Neural cell (in vitro differentiated cells): Measurements from ENCODE around the gene VAV3.

Experiments
- CTCF ChIP-seq: fragments of 450-650 bp; IDR thresholded peaks from 2 replicates; pipeline ENCODE4 v1.5.1; 2014; ENCODE audit warnings: antibody characterized with exemption, mild to moderate bottlenecking, moderate library complexity; ENCODE audit not compliant: poor library complexity, severe bottlenecking
- EP300 ChIP-seq: fragments of 450-650 bp; conservative IDR thresholded peaks from 2 replicates; pipeline ENCODE4 v1.6.1; 2014; ENCODE audit warnings: antibody characterized with exemption, mild to moderate bottlenecking, moderate library complexity; ENCODE audit not compliant: poor library complexity, severe bottlenecking
- EZH2 ChIP-seq: fragments of 200-600, 300-800 bp; shearing (Covaris generic), sonication (generic); IDR thresholded peaks from 2 replicates; pipeline ENCODE4 v1.6.1; 2014; ENCODE audit warnings: antibody characterized with exemption, low read length, borderline replicate concordance, mild to moderate bottlenecking; ENCODE audit not compliant: insufficient read depth, poor library complexity, severe bottlenecking
- POLR2AphosphoS5 ChIP-seq: IDR thresholded peaks from 2 replicates; pipeline ENCODE4 v1.6.1; 2012
- REST ChIP-seq: IDR thresholded peaks from 2 replicates; pipeline ENCODE4 v1.6.1; 2012; ENCODE audit warnings: borderline replicate concordance
- SMC3 ChIP-seq: fragments of 450-650 bp; conservative IDR thresholded peaks from 2 replicates; pipeline ENCODE4 v1.6.1; 2014; ENCODE audit warnings: antibody characterized with exemption, mild to moderate bottlenecking, moderate library complexity; ENCODE audit not compliant: poor library complexity
- TAF1 ChIP-seq: IDR thresholded peaks from 2 replicates; pipeline ENCODE4 v1.6.1; 2012; ENCODE audit warnings: low read depth

- no peak for TF ChIP-seq CTCF
- no peak for TF ChIP-seq TAF1
- TF ChIP-seq EZH2: no peak
- TF ChIP-seq POLR2AphosphoS5: no peak
- TF ChIP-seq REST: no peak
- no peak for TF ChIP-seq SMC3
- TF ChIP-seq EP300: no peak
Measured at GRCh38 chr1:107637101-107637500, 327.9 kb downstream of the VAV3 start.
